K562 (cell line): ENCODE results near the gene HSD17B8. TPM values are rescaled to one million over a fixed set of nuclear protein-coding genes. Genes with fewer than 3 reads are reported as not detected.

Experiments used
- CBX8 ChIP-seq: fragments of 200-600 bp; sonication (generic); IDR thresholded peaks from 2 replicates; pipeline ENCODE4 v1.6.1; 2012; ENCODE audit warnings: borderline replicate concordance, mixed run types, low read depth, mild to moderate bottlenecking, moderate library complexity, mixed read lengths, low read length, control low read depth, inconsistent platforms; ENCODE audit not compliant: poor library complexity, severe bottlenecking; ENCODE audit errors: extremely low read depth
- CC2D1A ChIP-seq: fragments of 450-650 bp; IDR thresholded peaks from 2 replicates; pipeline ENCODE4 v1.6.1; 2017; ENCODE audit warnings: mild to moderate bottlenecking
- CTBP1 ChIP-seq: fragments of 450-650 bp; IDR thresholded peaks from 2 replicates; pipeline ENCODE4 v1.6.1; 2016; ENCODE audit warnings: borderline replicate concordance
- DNMT1 ChIP-seq: fragments of 450-650 bp; IDR thresholded peaks from 2 replicates; pipeline ENCODE4 v1.6.1; 2016; ENCODE audit warnings: antibody characterized with exemption, mild to moderate bottlenecking
- HDGF ChIP-seq: fragments of 450-650 bp; IDR thresholded peaks from 2 replicates; pipeline ENCODE4 v1.6.1; 2016
- KLF16 ChIP-seq: IDR thresholded peaks from 2 replicates; pipeline ENCODE4 v1.6.1; 2016; ENCODE audit warnings: antibody characterized with exemption
- NFATC3 ChIP-seq: fragments of 450-650 bp; IDR thresholded peaks from 2 replicates; pipeline ENCODE4 v1.6.1; 2017; ENCODE audit warnings: mild to moderate bottlenecking
- POLR2H ChIP-seq: IDR thresholded peaks from 2 replicates; pipeline ENCODE4 v1.6.1; 2016; ENCODE audit warnings: missing genetic modification characterization, low read depth, mild to moderate bottlenecking, control low read depth, missing compliant biosample characterization, moderate library complexity
- RAD21 ChIP-seq, 2 experiments: fragments of 250-450 bp in 1 of 2; fragments of 450-650 bp in 1 of 2; sonication (Bioruptor Pico) in 1 of 2; formaldehyde crosslinking in 1 of 2; IDR thresholded peaks in 1 of 2; conservative IDR thresholded peaks in 1 of 2; 2 replicates each; pipeline versions ENCODE4 v1.4.0 to v1.8.0; 2020 to 2022; ENCODE audit warnings: mild to moderate bottlenecking in 2 of 2, moderate library complexity in 1 of 2
- SMAD4 ChIP-seq: fragments of 250-450 bp; sonication (Bioruptor Pico); conservative IDR thresholded peaks from 2 replicates; pipeline ENCODE4 v1.8.0; 2021; ENCODE audit warnings: inconsistent platforms, mild to moderate bottlenecking, moderate library complexity
- SPI1 ChIP-seq: IDR thresholded peaks from 2 replicates; pipeline ENCODE4 v1.6.1; 2011; ENCODE audit warnings: low read depth, low read length, control low read depth, borderline replicate concordance
- TCFL5 ChIP-seq: fragments of 250-450 bp; sonication (Bioruptor Pico); conservative IDR thresholded peaks from 2 replicates; pipeline ENCODE4 v1.6.1; 2021; ENCODE audit warnings: mild to moderate bottlenecking, moderate library complexity, matching md5 sums
- TEAD1 ChIP-seq, 2 experiments: fragments of 450-650 bp in 1 of 2; sonication (generic) in 1 of 2; formaldehyde crosslinking; IDR thresholded peaks; 2 replicates each; pipeline versions ENCODE4 v1.4.0 to v1.8.0; 2020 to 2022; ENCODE audit warnings: mild to moderate bottlenecking in 2 of 2, missing genetic modification reagents in 1 of 2
- ZBTB7A ChIP-seq: IDR thresholded peaks from 2 replicates; pipeline ENCODE4 v1.6.1; 2011; ENCODE audit warnings: low read depth, mild to moderate bottlenecking, low read length, moderate library complexity, borderline replicate concordance; ENCODE audit not compliant: control insufficient read depth
- ZNF507 ChIP-seq: conservative IDR thresholded peaks from 2 replicates; pipeline ENCODE4 v1.6.1; 2017; ENCODE audit warnings: missing genetic modification characterization, missing compliant biosample characterization
- polyA plus RNA-seq, 8 experiments: library from polyadenylated mRNA; depleted of rRNA in 4 of 8; stranded (reverse) in 5 of 8; unstranded in 3 of 8; fragments of >200 nt; fragmentation: Nextera tagmentation in 2 of 8; fragmentation: Illumina TruSeq in 1 of 8; extraction: Ambion mirVana in 2 of 8; extraction: Trizol in 1 of 8; gene quantifications; 2 replicates each; pipeline versions ENCODE4 v1.2.1 to v1.2.3, GENCODE V29; 2011 to 2014; ENCODE audit warnings: inconsistent platforms in 1 of 8, missing spikeins in 1 of 8
- total RNA-seq, 7 experiments: library from RNA; depleted of rRNA in 6 of 7; stranded (reverse); fragments of >200 nt in 6 of 7; fragmentation: Illumina TruSeq in 2 of 7; extraction: Trizol in 2 of 7; gene quantifications; 2 replicates each; pipeline versions ENCODE4 v1.2.1 to v1.2.3, GENCODE V29; 2011 to 2021; ENCODE audit warnings: low replicate concordance in 1 of 7
- TF ChIP-seq, protein P1 (sequence below): fragments of 250-450 bp; sonication (Bioruptor Pico); IDR thresholded peaks from 2 replicates; pipeline ENCODE4 v1.8.0; 2021; ENCODE audit warnings: moderate library complexity, mild to moderate bottlenecking, inconsistent platforms
- TF ChIP-seq, protein P2 (sequence below): IDR thresholded peaks from 2 replicates; pipeline ENCODE4 v1.6.1; 2011; ENCODE audit warnings: borderline replicate concordance, low read depth, mild to moderate bottlenecking, moderate library complexity, low read length; ENCODE audit not compliant: insufficient read depth, poor library complexity, severe bottlenecking
- TF ChIP-seq, protein P3 (sequence below): fragments of 450-650 bp; formaldehyde crosslinking; IDR thresholded peaks from 2 replicates; pipeline ENCODE4 v1.4.0; 2020; ENCODE audit warnings: mild to moderate bottlenecking, moderate library complexity
- TF ChIP-seq, protein P4 (sequence below), 3 experiments: IDR thresholded peaks in 2 of 3; conservative IDR thresholded peaks in 1 of 3; 2 replicates each; pipeline ENCODE4 v1.5.1; 2011 to 2012; ENCODE audit warnings: low read length in 3 of 3, mild to moderate bottlenecking in 3 of 3, control low read depth in 2 of 3, improper control_type of control experiment in 1 of 3, inconsistent platforms in 1 of 3, low read depth in 1 of 3, mixed read lengths in 1 of 3, moderate library complexity in 1 of 3; ENCODE audit not compliant: insufficient read depth in 2 of 3

Gene HSD17B8
- total and polyA plus RNA-seq, 9 of the 15 experiments (the other 6 are each of a cell fraction or from before 2014, with no cell fraction given) = 3.7 to 35.2 (median 14.2) TPM

DNA sequence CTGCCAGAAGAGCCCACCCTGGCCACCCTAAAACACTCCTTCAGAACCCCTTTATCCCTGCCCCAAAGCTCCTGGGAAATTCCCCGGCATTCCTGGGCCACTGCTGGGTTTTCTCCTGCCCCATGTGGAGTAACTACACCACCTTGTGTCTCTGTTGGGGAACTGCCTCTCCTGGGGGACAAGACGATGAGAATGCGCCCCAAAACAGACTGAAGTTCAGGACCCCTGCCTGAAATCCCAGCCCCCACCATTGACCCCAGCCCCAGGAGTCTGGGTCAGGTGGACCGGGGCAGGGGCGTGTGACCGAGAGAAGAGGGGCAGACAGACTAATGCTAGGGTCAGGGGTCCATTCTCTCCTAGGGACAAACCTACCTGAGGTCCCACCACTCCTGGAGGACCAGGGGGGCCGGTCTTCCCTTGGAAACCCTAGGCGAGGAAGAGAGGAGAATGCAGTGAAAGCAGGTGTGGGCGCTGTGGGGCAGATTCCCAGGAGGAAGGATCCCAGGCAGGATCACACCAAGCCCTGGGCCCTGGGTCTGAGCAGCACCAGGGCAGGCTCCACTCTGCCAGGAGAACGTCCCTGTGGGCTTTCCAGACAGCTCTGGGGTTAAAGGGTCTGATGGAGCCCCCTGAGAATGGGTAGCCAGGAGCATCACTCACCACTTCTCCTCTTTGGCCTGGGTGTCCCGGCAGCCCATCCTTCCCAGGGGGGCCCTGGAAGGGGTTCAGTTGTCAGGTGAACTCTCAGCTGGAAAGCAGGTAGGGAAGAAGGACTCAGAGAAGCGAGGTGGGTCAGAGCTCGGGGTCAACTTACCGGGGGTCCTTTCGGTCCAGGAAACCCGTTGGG is 31.5 kb upstream of the HSD17B8 start (continued):
- peak; percentile 23; the same call in 1 of the 2 replicates for TF ChIP-seq KLF16
- TF ChIP-seq, protein P1, sequence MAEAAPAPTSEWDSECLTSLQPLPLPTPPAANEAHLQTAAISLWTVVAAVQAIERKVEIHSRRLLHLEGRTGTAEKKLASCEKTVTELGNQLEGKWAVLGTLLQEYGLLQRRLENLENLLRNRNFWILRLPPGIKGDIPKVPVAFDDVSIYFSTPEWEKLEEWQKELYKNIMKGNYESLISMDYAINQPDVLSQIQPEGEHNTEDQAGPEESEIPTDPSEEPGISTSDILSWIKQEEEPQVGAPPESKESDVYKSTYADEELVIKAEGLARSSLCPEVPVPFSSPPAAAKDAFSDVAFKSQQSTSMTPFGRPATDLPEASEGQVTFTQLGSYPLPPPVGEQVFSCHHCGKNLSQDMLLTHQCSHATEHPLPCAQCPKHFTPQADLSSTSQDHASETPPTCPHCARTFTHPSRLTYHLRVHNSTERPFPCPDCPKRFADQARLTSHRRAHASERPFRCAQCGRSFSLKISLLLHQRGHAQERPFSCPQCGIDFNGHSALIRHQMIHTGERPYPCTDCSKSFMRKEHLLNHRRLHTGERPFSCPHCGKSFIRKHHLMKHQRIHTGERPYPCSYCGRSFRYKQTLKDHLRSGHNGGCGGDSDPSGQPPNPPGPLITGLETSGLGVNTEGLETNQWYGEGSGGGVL (CRISPR knock-in tag) = no peak
- TF ChIP-seq ZBTB7A = peak; percentile 48; the same call in 1 of the 2 replicates
- TF ChIP-seq HDGF = no peak
- 0 out of 4 replicates have a peak, but pooled peaks of 1 of the 2 experiments have one; percentile 44 for TF ChIP-seq TEAD1 (CRISPR knock-in tag; IDR thresholded peaks at IDR 0.05)
- TF ChIP-seq CC2D1A = 0 out of 2 replicates have a peak, but pooled peaks have one; percentile 40
- TF ChIP-seq SMAD4 (CRISPR knock-in tag) = no peak
- TF ChIP-seq NFATC3 = no peak
- no peak for TF ChIP-seq DNMT1
- TF ChIP-seq ZNF507 (tag) = no peak
- TF ChIP-seq CTBP1 = no peak
- no peak for TF ChIP-seq POLR2H (tag)
- TF ChIP-seq, protein P2, sequence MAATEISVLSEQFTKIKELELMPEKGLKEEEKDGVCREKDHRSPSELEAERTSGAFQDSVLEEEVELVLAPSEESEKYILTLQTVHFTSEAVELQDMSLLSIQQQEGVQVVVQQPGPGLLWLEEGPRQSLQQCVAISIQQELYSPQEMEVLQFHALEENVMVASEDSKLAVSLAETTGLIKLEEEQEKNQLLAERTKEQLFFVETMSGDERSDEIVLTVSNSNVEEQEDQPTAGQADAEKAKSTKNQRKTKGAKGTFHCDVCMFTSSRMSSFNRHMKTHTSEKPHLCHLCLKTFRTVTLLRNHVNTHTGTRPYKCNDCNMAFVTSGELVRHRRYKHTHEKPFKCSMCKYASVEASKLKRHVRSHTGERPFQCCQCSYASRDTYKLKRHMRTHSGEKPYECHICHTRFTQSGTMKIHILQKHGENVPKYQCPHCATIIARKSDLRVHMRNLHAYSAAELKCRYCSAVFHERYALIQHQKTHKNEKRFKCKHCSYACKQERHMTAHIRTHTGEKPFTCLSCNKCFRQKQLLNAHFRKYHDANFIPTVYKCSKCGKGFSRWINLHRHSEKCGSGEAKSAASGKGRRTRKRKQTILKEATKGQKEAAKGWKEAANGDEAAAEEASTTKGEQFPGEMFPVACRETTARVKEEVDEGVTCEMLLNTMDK = peak; percentile 30
- TF ChIP-seq SPI1 = no peak
- TF ChIP-seq, protein P3, sequence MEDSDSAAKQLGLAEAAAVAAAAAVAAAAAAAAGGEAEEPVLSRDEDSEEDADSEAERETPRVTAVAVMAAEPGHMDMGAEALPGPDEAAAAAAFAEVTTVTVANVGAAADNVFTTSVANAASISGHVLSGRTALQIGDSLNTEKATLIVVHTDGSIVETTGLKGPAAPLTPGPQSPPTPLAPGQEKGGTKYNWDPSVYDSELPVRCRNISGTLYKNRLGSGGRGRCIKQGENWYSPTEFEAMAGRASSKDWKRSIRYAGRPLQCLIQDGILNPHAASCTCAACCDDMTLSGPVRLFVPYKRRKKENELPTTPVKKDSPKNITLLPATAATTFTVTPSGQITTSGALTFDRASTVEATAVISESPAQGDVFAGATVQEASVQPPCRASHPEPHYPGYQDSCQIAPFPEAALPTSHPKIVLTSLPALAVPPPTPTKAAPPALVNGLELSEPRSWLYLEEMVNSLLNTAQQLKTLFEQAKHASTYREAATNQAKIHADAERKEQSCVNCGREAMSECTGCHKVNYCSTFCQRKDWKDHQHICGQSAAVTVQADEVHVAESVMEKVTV (CRISPR knock-in tag) = peak; percentile 49
- TF ChIP-seq, protein P4, sequence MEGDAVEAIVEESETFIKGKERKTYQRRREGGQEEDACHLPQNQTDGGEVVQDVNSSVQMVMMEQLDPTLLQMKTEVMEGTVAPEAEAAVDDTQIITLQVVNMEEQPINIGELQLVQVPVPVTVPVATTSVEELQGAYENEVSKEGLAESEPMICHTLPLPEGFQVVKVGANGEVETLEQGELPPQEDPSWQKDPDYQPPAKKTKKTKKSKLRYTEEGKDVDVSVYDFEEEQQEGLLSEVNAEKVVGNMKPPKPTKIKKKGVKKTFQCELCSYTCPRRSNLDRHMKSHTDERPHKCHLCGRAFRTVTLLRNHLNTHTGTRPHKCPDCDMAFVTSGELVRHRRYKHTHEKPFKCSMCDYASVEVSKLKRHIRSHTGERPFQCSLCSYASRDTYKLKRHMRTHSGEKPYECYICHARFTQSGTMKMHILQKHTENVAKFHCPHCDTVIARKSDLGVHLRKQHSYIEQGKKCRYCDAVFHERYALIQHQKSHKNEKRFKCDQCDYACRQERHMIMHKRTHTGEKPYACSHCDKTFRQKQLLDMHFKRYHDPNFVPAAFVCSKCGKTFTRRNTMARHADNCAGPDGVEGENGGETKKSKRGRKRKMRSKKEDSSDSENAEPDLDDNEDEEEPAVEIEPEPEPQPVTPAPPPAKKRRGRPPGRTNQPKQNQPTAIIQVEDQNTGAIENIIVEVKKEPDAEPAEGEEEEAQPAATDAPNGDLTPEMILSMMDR (IDR thresholded peaks at IDR 0.05 in 2 of 3, conservative IDR thresholded peaks at IDR 0.05 in 1 of 3; ENCODE audit: insufficient read depth in 2 of 3, low read depth in 1 of 3, low read length in 3 of 3) = peak; percentile 86 to 89 (median 86)
- peak; percentile 78 to 85 for TF ChIP-seq RAD21 (CRISPR knock-in tag; conservative IDR thresholded peaks at IDR 0.05 in 1 of 2, IDR thresholded peaks at IDR 0.05 in 1 of 2)
- no peak for TF ChIP-seq CBX8
- no peak for TF ChIP-seq TCFL5
